HepG2 (cell line): Measurements from ENCODE around the gene KCNIP4.
"Not testable (repeated sequence)": the region's sequence is repeated elsewhere in the genome, so short reads cannot be mapped to it uniquely, and the experiment has no call there.

Experiments
- GABPA ChIP-seq, 2 experiments: IDR thresholded peaks; 2 replicates each; pipeline ENCODE4 v1.6.1; 2011 to 2016; ENCODE audit warnings: low read depth in 2 of 2, low read length in 1 of 2, missing biosample characterization in 1 of 2, missing genetic modification characterization in 1 of 2
- HDAC2 ChIP-seq: sonication (generic); formaldehyde crosslinking; IDR thresholded peaks from 2 replicates; pipeline ENCODE4 v1.4.0; 2020; ENCODE audit warnings: missing genetic modification reagents
- HNF4A ChIP-seq: sonication (generic); formaldehyde crosslinking; IDR thresholded peaks from 2 replicates; pipeline ENCODE4 v1.4.0; 2020; ENCODE audit warnings: missing genetic modification reagents
- KLF16 ChIP-seq, 2 experiments: sonication (generic) in 1 of 2; formaldehyde crosslinking in 1 of 2; IDR thresholded peaks; 2 replicates each; pipeline versions ENCODE4 v1.6.1 to v1.8.0; 2016 to 2023; ENCODE audit warnings: missing genetic modification reagents in 2 of 2, missing compliant biosample characterization in 1 of 2
- NR2F1 ChIP-seq, 2 experiments: fragments of 450-650 bp in 1 of 2; formaldehyde crosslinking in 1 of 2; IDR thresholded peaks; 2 replicates each; pipeline versions ENCODE4 v1.5.0 to v1.6.1; 2016 to 2020; ENCODE audit warnings: mild to moderate bottlenecking in 1 of 2, missing compliant biosample characterization in 1 of 2, missing genetic modification reagents in 1 of 2, moderate library complexity in 1 of 2
- POLR2AphosphoS2 ChIP-seq: IDR thresholded peaks from 2 replicates; pipeline ENCODE4 v1.6.1; 2011; ENCODE audit warnings: low read depth, low read length, improper control_type of control experiment
- RFX5 ChIP-seq: IDR thresholded peaks from 2 replicates; pipeline ENCODE4 v1.6.1; 2011; ENCODE audit warnings: low read depth, low read length, improper control_type of control experiment
- STAG1 ChIP-seq: sonication (generic); formaldehyde crosslinking; IDR thresholded peaks from 2 replicates; pipeline ENCODE4 v1.4.0; 2020; ENCODE audit warnings: missing genetic modification reagents
- ZSCAN29 ChIP-seq: sonication (generic); formaldehyde crosslinking; conservative IDR thresholded peaks from 2 replicates; pipeline ENCODE4 v1.4.0; 2020; ENCODE audit warnings: mild to moderate bottlenecking, missing genetic modification reagents
- TF ChIP-seq, protein P1 (sequence below): sonication (generic); formaldehyde crosslinking; IDR thresholded peaks from 2 replicates; pipeline ENCODE4 v1.5.0; 2020; ENCODE audit warnings: mild to moderate bottlenecking, missing genetic modification reagents, moderate library complexity
- TF ChIP-seq, protein P2 (sequence below), 2 experiments: sonication (generic) in 1 of 2; formaldehyde crosslinking in 1 of 2; IDR thresholded peaks; 2 replicates each; pipeline versions ENCODE4 v1.5.1 to v1.6.1; 2011 to 2020; ENCODE audit warnings: borderline replicate concordance in 1 of 2, low read depth in 1 of 2, low read length in 1 of 2, mild to moderate bottlenecking in 1 of 2, missing genetic modification reagents in 1 of 2, moderate library complexity in 1 of 2
- TF ChIP-seq, protein P3 (sequence below): sonication (generic); formaldehyde crosslinking; IDR thresholded peaks from 2 replicates; pipeline ENCODE4 v1.4.0; 2020; ENCODE audit warnings: mild to moderate bottlenecking, low read depth, missing genetic modification reagents
- TF ChIP-seq, protein P4 (sequence below): sonication (generic); formaldehyde crosslinking; conservative IDR thresholded peaks from 2 replicates; pipeline ENCODE4 v1.4.0; 2020; ENCODE audit warnings: missing genetic modification reagents

DNA sequence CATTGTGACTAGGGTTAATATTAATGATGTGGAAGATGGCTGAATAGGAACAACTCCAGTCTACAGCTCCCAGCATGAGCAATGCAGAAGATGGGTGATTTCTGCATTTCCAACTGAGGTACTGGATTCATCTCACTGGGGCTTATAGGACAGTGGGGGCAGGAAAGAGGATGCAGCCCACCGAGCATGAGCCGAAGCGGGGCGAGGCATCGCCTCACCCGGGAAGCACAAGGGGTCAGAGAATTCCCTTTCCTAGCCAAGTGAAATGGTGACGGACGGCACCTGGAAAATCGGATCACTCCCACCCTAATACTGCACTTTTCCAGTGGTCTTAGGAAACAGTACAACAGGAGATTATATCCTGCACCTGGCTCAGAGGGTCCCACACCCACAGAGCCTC is 48.0 kb upstream of the KCNIP4 start:
- not testable (repeated sequence) for TF ChIP-seq POLR2AphosphoS2; ZSCAN29 (CRISPR knock-in tag); STAG1 (CRISPR knock-in tag); KLF16 (CRISPR knock-in tag; IDR thresholded peaks at IDR 0.05); HDAC2 (CRISPR knock-in tag); HNF4A; NR2F1 (CRISPR knock-in tag; IDR thresholded peaks at IDR 0.05); RFX5; GABPA (IDR thresholded peaks at IDR 0.05; ENCODE audit: low read depth, low read length); GABPA (CRISPR knock-in tag; IDR thresholded peaks at IDR 0.05; ENCODE audit: low read depth)
- TF ChIP-seq, protein P1, sequence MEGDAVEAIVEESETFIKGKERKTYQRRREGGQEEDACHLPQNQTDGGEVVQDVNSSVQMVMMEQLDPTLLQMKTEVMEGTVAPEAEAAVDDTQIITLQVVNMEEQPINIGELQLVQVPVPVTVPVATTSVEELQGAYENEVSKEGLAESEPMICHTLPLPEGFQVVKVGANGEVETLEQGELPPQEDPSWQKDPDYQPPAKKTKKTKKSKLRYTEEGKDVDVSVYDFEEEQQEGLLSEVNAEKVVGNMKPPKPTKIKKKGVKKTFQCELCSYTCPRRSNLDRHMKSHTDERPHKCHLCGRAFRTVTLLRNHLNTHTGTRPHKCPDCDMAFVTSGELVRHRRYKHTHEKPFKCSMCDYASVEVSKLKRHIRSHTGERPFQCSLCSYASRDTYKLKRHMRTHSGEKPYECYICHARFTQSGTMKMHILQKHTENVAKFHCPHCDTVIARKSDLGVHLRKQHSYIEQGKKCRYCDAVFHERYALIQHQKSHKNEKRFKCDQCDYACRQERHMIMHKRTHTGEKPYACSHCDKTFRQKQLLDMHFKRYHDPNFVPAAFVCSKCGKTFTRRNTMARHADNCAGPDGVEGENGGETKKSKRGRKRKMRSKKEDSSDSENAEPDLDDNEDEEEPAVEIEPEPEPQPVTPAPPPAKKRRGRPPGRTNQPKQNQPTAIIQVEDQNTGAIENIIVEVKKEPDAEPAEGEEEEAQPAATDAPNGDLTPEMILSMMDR (CRISPR knock-in tag): not testable (repeated sequence)
- TF ChIP-seq, protein P2, sequence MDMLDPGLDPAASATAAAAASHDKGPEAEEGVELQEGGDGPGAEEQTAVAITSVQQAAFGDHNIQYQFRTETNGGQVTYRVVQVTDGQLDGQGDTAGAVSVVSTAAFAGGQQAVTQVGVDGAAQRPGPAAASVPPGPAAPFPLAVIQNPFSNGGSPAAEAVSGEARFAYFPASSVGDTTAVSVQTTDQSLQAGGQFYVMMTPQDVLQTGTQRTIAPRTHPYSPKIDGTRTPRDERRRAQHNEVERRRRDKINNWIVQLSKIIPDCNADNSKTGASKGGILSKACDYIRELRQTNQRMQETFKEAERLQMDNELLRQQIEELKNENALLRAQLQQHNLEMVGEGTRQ (IDR thresholded peaks at IDR 0.05; ENCODE audit: low read depth, low read length): not testable (repeated sequence)
- TF ChIP-seq, protein P2 (CRISPR knock-in tag; IDR thresholded peaks at IDR 0.05; ENCODE audit: borderline replicate concordance): not testable (repeated sequence)
- TF ChIP-seq, protein P3, sequence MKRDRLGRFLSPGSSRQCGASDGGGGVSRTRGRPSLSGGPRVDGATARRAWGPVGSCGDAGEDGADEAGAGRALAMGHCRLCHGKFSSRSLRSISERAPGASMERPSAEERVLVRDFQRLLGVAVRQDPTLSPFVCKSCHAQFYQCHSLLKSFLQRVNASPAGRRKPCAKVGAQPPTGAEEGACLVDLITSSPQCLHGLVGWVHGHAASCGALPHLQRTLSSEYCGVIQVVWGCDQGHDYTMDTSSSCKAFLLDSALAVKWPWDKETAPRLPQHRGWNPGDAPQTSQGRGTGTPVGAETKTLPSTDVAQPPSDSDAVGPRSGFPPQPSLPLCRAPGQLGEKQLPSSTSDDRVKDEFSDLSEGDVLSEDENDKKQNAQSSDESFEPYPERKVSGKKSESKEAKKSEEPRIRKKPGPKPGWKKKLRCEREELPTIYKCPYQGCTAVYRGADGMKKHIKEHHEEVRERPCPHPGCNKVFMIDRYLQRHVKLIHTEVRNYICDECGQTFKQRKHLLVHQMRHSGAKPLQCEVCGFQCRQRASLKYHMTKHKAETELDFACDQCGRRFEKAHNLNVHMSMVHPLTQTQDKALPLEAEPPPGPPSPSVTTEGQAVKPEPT: not testable (repeated sequence)
- TF ChIP-seq, protein P4, sequence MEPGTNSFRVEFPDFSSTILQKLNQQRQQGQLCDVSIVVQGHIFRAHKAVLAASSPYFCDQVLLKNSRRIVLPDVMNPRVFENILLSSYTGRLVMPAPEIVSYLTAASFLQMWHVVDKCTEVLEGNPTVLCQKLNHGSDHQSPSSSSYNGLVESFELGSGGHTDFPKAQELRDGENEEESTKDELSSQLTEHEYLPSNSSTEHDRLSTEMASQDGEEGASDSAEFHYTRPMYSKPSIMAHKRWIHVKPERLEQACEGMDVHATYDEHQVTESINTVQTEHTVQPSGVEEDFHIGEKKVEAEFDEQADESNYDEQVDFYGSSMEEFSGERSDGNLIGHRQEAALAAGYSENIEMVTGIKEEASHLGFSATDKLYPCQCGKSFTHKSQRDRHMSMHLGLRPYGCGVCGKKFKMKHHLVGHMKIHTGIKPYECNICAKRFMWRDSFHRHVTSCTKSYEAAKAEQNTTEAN (CRISPR knock-in tag): not testable (repeated sequence)
